Liver (tissue), 3 donors: ENCODE data around the gene DVL1.
"Not testable (repeated sequence)": the region's sequence is repeated elsewhere in the genome, so short reads cannot be mapped to it uniquely, and the experiment has no call there.

ENCODE experiments used
- ATF3 ChIP-seq: IDR thresholded peaks from 2 replicates; pipeline ENCODE4 v1.6.1; 2016; ENCODE audit warnings: antibody characterized with exemption
- FOXA1 ChIP-seq: IDR thresholded peaks from 2 replicates; pipeline ENCODE4 v1.6.1; 2016; ENCODE audit warnings: antibody characterized with exemption
- JUND ChIP-seq, 2 donors: IDR thresholded peaks; 2 replicates each; pipeline ENCODE4 v1.6.1; 2016; ENCODE audit warnings: antibody characterized with exemption in 2 of 2
- RAD21 ChIP-seq, 2 donors: IDR thresholded peaks; 2 replicates each; pipeline ENCODE4 v1.6.1; 2016; ENCODE audit warnings: antibody characterized with exemption in 2 of 2, mild to moderate bottlenecking in 2 of 2
- REST ChIP-seq: IDR thresholded peaks from 2 replicates; pipeline ENCODE4 v1.6.1; 2016; ENCODE audit warnings: antibody characterized with exemption, mild to moderate bottlenecking
- TAF1 ChIP-seq: conservative IDR thresholded peaks from 2 replicates; pipeline ENCODE4 v1.6.1; 2016; ENCODE audit warnings: antibody characterized with exemption, mild to moderate bottlenecking
- YY1 ChIP-seq: IDR thresholded peaks from 2 replicates; pipeline ENCODE4 v1.6.1; 2016; ENCODE audit warnings: antibody characterized with exemption, mild to moderate bottlenecking
- TF ChIP-seq, protein P1 (sequence below): fragments of 150-350 bp; IDR thresholded peaks from 2 replicates; pipeline ENCODE4 v1.5.1; 2017; ENCODE audit warnings: improper control_type of control experiment, low read depth, low read length; ENCODE audit not compliant: missing input control
- TF ChIP-seq, protein P2 (sequence below): IDR thresholded peaks from 2 replicates; pipeline ENCODE4 v1.6.1; 2016; ENCODE audit warnings: antibody characterized with exemption
- donor health status: healthy.
- donor health status: healthy.

GRCh38 chr1:1385339-1385738, 36.1 kb upstream of the DVL1 start:
- TF ChIP-seq, protein P1, sequence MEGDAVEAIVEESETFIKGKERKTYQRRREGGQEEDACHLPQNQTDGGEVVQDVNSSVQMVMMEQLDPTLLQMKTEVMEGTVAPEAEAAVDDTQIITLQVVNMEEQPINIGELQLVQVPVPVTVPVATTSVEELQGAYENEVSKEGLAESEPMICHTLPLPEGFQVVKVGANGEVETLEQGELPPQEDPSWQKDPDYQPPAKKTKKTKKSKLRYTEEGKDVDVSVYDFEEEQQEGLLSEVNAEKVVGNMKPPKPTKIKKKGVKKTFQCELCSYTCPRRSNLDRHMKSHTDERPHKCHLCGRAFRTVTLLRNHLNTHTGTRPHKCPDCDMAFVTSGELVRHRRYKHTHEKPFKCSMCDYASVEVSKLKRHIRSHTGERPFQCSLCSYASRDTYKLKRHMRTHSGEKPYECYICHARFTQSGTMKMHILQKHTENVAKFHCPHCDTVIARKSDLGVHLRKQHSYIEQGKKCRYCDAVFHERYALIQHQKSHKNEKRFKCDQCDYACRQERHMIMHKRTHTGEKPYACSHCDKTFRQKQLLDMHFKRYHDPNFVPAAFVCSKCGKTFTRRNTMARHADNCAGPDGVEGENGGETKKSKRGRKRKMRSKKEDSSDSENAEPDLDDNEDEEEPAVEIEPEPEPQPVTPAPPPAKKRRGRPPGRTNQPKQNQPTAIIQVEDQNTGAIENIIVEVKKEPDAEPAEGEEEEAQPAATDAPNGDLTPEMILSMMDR: not testable (repeated sequence)
- TF ChIP-seq ATF3; JUND (IDR thresholded peaks at IDR 0.05); RAD21 (IDR thresholded peaks at IDR 0.05); YY1; TAF1; REST; FOXA1: not testable (repeated sequence)
- TF ChIP-seq, protein P2, sequence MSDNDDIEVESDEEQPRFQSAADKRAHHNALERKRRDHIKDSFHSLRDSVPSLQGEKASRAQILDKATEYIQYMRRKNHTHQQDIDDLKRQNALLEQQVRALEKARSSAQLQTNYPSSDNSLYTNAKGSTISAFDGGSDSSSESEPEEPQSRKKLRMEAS: not testable (repeated sequence)
